ENCODE results near the gene ASIP. TPM values are rescaled to one million over a fixed set of nuclear protein-coding genes. Genes with fewer than 3 reads are reported as not detected.

The ASIP gene
- total and polyA plus RNA-seq, 2 experiments from 2014 or later = not detected

DNA sequence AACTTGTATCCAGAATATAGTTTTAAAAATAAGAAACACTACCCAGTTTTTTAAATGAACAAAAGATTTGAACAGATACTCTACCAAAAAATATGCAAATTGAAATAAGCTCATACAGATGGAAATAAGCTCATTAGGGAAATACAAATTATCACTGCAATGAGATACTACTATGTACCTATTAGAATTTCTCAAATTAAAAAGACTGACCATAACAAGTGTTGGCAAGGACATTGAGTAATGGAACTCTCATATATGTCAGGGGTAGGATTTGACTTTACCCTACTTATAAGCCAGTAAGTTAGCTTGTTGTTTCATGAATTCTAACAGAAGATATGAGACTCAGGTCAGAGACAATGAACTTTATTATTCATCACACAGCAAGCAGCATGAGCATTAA is 9.6 kb upstream of the ASIP start (continued):
- TF ChIP-seq, protein P1, sequence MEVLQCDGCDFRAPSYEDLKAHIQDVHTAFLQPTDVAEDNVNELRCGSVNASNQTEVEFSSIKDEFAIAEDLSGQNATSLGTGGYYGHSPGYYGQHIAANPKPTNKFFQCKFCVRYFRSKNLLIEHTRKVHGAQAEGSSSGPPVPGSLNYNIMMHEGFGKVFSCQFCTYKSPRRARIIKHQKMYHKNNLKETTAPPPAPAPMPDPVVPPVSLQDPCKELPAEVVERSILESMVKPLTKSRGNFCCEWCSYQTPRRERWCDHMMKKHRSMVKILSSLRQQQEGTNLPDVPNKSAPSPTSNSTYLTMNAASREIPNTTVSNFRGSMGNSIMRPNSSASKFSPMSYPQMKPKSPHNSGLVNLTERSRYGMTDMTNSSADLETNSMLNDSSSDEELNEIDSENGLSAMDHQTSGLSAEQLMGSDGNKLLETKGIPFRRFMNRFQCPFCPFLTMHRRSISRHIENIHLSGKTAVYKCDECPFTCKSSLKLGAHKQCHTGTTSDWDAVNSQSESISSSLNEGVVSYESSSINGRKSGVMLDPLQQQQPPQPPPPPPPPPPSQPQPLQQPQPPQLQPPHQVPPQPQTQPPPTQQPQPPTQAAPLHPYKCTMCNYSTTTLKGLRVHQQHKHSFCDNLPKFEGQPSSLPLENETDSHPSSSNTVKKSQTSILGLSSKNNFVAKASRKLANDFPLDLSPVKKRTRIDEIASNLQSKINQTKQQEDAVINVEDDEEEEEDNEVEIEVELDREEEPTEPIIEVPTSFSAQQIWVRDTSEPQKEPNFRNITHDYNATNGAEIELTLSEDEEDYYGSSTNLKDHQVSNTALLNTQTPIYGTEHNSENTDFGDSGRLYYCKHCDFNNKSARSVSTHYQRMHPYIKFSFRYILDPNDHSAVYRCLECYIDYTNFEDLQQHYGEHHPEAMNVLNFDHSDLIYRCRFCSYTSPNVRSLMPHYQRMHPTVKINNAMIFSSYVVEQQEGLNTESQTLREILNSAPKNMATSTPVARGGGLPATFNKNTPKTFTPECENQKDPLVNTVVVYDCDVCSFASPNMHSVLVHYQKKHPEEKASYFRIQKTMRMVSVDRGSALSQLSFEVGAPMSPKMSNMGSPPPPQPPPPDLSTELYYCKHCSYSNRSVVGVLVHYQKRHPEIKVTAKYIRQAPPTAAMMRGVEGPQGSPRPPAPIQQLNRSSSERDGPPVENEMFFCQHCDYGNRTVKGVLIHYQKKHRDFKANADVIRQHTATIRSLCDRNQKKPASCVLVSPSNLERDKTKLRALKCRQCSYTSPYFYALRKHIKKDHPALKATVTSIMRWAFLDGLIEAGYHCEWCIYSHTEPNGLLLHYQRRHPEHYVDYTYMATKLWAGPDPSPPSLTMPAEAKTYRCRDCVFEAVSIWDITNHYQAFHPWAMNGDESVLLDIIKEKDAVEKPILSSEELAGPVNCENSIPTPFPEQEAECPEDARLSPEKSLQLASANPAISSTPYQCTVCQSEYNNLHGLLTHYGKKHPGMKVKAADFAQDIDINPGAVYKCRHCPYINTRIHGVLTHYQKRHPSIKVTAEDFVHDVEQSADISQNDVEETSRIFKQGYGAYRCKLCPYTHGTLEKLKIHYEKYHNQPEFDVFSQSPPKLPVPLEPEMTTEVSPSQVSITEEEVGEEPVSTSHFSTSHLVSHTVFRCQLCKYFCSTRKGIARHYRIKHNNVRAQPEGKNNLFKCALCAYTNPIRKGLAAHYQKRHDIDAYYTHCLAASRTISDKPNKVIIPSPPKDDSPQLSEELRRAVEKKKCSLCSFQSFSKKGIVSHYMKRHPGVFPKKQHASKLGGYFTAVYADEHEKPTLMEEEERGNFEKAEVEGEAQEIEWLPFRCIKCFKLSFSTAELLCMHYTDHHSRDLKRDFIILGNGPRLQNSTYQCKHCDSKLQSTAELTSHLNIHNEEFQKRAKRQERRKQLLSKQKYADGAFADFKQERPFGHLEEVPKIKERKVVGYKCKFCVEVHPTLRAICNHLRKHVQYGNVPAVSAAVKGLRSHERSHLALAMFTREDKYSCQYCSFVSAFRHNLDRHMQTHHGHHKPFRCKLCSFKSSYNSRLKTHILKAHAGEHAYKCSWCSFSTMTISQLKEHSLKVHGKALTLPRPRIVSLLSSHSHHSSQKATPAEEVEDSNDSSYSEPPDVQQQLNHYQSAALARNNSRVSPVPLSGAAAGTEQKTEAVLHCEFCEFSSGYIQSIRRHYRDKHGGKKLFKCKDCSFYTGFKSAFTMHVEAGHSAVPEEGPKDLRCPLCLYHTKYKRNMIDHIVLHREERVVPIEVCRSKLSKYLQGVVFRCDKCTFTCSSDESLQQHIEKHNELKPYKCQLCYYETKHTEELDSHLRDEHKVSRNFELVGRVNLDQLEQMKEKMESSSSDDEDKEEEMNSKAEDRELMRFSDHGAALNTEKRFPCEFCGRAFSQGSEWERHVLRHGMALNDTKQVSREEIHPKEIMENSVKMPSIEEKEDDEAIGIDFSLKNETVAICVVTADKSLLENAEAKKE (CRISPR knock-in tag; IDR thresholded peaks at IDR 0.05) = no peak
- TF ChIP-seq NANOG (IDR thresholded peaks at IDR 0.05; ENCODE audit: borderline replicate concordance) (no peak), CTCF (conservative IDR thresholded peaks at IDR 0.05; ENCODE audit: low read depth in 2 of 2) (no peak), ZNF114 (CRISPR knock-in tag; IDR thresholded peaks at IDR 0.05) (no peak), EZH2phosphoT487 (IDR thresholded peaks at IDR 0.05; ENCODE audit: unreplicated experiment) (no peak), ZNF331 (CRISPR knock-in tag; IDR thresholded peaks at IDR 0.05; ENCODE audit: low read depth) (no peak)

DNA sequence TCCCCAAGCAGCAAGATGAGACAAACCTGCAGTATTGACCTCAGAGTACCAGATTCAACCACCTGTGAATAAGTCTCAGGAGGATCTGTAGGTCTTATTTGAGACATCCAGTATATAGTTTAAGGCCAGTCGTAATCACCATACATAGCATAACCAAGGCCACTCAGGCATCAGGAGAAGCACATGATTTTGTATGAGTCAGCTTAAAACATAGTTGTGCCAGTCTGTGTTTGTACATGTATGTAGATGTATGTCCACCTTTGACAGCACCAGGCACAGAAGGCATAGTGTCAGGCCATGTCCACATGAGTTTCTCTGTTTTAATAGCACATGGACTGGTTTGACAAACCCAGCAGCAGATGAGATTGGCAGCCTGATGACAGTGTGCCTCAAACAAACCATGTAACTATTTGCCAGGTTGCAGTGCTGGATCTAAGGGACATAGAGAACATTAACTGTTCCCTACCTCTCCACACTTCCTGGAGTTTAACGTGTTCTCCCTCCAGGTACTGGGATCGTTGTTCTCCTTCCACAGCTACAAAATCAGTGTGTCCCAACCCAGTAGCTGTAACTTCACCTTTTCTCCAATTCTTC is 8.6 kb upstream of the ASIP start:
- H3K36me3 Mint-ChIP-seq (ENCODE audit: low read depth) = no peaks in the 10 kb centered on the region
- no peak overlapping the region for H3K27ac ChIP-seq (ENCODE audit: low read depth)
- no peaks in the 10 kb centered on the region for H3K4me1 Mint-ChIP-seq
- H3K27ac Mint-ChIP-seq = no peak overlapping the region
- H2AFZ ChIP-seq = no peak overlapping the region
- DNase-seq (ENCODE audit: low spot score) (no peak), ATAC-seq (no peak)
- H3K4me1 ChIP-seq (ENCODE audit: insufficient read depth) = no peaks in the 10 kb centered on the region
- no peaks in the 10 kb centered on the region; the same call in 1 of the 3 replicates for H3K9me3 Mint-ChIP-seq
- H4K20me1 ChIP-seq (replicated peaks; ENCODE audit: insufficient read depth) = no peaks in the 10 kb centered on the region
- H3K4me2 ChIP-seq = no peak overlapping the region
- no peaks in the 10 kb centered on the region for H3K9me2 ChIP-seq (ENCODE audit: insufficient read depth)
- no peaks in the 10 kb centered on the region for H3F3A ChIP-seq (replicated peaks; ENCODE audit: low read depth)
- no peaks in the 10 kb centered on the region for H3K27me3 Mint-ChIP-seq (ENCODE audit: insufficient read depth, low read depth, poor library complexity)
- no peaks in the 10 kb centered on the region for H3K27me3 ChIP-seq (ENCODE audit: insufficient read depth)
- H3K4me3 ChIP-seq = no peak overlapping the region
- no peaks in the 10 kb centered on the region for H3K79me2 ChIP-seq (replicated peaks; ENCODE audit: insufficient read depth)
- H3K4me3 Mint-ChIP-seq = no peak overlapping the region
- H3K36me3 ChIP-seq (ENCODE audit: insufficient read depth) = no peaks in the 10 kb centered on the region
- TF ChIP-seq ETS1 (IDR thresholded peaks at IDR 0.05) (no peak), POLR2AphosphoS5 (IDR thresholded peaks at IDR 0.05; ENCODE audit: low read depth) (no peak), STAT1 (IDR thresholded peaks at IDR 0.05; ENCODE audit: unreplicated experiment) (no peak), NANOG (IDR thresholded peaks at IDR 0.05; ENCODE audit: borderline replicate concordance) (no peak), EZH2phosphoT487 (IDR thresholded peaks at IDR 0.05; ENCODE audit: unreplicated experiment) (no peak), EZH2 (IDR thresholded peaks at IDR 0.05; ENCODE audit: low read depth, unreplicated experiment) (no peak), CREB1 (CRISPR knock-in tag; IDR thresholded peaks at IDR 0.05; ENCODE audit: low read depth) (no peak)

Measured in GM23338 (cell line).